GM18520 (cell line): Measurements from ENCODE around the gene IRX5.

Source experiments
- ATAC-seq: cut with Tn5 transposase; IDR thresholded peaks from one replicate; pipeline ENCODE4 v1.9.1; 2021; ENCODE audit not compliant: unreplicated experiment

IRX5 gene

DNA sequence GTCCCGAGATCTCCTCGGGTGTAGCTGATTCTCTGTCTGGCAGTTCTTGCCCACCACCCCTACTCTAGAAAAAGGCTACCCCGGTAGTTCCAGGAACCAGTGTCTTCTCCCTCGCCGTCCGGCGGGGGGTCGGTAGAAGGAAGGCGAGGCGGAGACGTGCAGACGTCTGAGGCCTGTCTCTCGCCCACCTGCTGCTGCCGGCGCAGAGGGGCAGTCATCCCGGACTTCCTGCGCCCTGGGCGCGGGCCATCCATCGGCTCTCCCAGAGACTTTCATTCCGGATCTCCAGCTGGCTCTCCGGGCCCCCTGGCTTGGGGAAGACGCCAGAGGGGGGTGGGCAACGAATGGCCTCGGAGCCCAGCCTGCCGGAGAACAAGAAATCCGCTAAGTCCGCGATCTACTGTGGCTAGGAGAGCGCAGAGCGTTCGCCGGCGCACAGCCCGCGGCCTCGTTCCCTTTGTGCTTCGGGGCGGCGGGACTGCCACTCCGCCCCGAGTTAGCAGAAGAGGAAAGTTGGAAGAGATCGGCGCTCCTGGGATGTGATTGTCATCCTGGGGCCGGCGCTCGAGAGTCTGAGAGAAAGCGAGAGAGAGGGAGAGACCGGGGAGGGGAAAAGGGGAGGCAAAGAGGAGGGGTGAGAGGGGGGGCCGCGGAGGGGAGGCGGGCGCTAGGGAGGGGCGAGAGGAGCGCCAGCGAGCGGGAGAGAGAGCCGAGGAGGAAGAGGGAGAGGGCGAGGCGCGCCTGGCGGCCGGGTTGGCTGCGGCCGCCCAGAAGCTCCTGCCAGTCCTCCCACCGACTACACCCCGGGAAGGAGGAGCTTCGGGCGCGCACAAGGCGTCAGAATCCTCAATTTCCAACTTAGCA, at the start of gene IRX5:
TSS of gene IRX5 (plus strand) at position 861 of the 864 bp plus-strand sequence. CDS start 334 bp downstream, outside the sequence.
- no peak for ATAC-seq

GRCh38 chr16:54882556-54882955, 48.1 kb upstream of the IRX5 start:
- no peak for ATAC-seq

DNA sequence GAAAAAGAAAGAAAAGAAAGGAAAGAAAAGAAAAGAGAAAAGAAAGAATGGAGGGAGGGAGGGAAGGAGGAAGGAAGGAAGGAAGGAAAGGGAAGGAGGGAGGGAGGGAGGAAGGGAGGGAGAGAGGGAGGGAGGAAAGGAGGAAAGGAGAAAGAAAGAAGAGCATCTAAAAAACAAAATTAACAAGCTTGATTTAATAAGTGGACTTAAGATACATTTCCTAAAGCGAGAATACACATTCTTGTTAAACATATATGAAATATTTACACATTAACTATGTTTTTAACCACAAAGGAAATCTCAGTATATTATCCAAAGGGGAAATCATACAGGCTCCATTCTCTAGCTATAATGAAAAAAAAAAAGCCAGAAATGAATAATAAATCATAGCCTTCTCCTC, 47.3 kb upstream of the IRX5 start:
- ATAC-seq: no peak

DNA sequence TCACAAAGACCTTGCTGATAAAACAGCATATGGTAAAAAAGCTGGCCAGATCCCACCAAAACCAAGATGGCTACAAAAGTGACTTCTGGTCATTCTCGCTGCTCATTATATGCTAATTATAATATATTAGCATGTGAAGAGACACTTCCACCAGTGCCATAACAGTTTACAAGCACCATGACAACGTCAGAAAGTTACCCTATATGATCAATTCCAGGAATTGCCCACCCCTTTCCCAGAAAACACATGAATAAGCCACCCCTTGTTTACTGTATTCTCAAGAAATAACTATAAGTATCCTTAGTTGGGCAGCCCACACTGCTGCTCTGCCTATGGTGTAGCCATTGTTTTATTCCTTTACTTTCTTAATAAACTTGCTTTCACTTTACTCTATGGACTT, 44.6 kb upstream of the IRX5 start:
- ATAC-seq: no peak

DNA sequence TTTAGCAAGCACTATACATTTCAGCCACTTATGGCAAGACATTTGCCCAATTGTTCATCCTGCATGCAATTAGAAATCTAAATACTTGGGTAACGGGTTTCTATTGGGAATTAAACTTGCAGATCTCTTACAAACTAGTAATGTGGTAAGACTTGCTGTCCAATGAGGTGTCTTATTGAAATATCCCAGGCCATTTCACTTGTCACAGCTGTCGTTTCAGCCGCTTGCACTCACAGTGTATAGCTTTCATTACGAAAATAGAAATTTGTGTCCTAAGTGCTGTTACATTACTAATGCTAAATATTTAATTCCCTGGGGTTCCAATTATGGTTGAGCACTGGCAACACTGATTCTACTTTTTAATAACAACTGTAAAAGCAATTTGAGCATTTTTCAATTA, 40.3 kb upstream of the IRX5 start:
- ATAC-seq: no peak

DNA sequence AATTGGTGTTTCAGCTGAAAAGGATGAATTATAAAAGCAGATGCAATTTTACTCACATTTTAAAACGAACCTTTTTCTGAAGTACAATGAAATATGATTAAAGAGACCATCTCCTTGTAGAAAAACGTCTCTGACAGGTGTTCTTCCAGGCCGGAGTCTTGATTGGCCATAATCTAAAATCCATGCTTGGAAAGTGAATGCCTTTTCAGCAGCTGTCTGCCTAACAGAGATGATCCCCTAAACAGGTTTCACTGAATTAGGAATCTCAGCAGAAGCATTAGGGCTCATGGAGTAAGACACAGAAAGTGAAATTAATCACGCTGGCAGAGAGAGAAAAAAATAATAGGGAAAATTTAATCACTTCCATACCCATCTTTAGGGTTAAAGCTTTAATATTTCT, 39.3 kb upstream of the IRX5 start:
- ATAC-seq: no peak

- no peak for ATAC-seq
Observed at GRCh38 chr16:54892981-54893380, 37.7 kb upstream of the IRX5 start.

GRCh38 chr16:54897930-54898329, 32.7 kb upstream of the IRX5 start:
- ATAC-seq: no peak

- no peak for ATAC-seq
Observed at GRCh38 chr16:54901606-54902005, 29.1 kb upstream of the IRX5 start.

GRCh38 chr16:54903047-54903446, 27.6 kb upstream of the IRX5 start:
- ATAC-seq: no peak

- no peak for ATAC-seq
Observed at GRCh38 chr16:54911079-54911478, 19.6 kb upstream of the IRX5 start.

GRCh38 chr16:54912720-54913119, 17.9 kb upstream of the IRX5 start:
- ATAC-seq: no peak

GRCh38 chr16:54921206-54921824, 9.3 kb upstream of the IRX5 start:
- no peak for ATAC-seq

- no peak for ATAC-seq
Observed at GRCh38 chr16:54923055-54923473, 7.6 kb upstream of the IRX5 start.

- no peak for ATAC-seq
Observed at GRCh38 chr16:54923988-54924387, 6.7 kb upstream of the IRX5 start.

DNA sequence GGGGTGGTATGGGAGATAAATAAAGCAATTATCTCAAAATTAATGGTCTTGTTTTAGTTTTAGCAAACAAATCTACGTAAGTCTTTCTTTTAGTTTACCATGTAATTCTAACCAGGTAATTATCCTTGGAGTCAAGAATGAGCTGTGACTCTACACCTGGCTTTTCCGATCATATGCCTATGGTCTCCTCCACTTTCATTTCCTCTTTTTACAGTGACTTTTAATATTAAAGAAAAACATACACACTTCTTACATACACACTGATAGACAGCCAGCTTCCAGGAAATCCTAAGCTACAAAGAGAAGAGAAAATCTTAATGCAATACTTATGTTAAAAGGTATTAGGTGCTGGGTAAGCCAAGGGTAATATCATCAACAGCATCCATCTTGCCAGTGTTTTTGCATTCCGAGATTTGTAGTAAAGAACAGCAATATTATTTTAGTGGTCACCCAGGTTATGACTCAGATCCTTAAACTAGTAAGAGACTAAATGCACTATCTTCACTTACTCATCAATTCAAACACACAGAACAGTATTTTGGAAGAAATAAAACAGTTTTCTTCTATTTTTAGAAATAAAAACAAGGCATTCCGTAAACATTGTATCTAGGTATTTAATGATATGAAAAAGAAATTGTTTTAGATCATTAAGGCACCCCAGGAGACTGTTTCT, 4.4 kb upstream of the IRX5 start:
- no peak for ATAC-seq

- ATAC-seq: no peak
Observed at GRCh38 chr16:54927125-54928015, 3.3 kb upstream of the IRX5 start.

- no peak for ATAC-seq
Observed at GRCh38 chr16:54928016-54928356, 2.7 kb upstream of the IRX5 start.

- peak; percentile 41 for ATAC-seq
Observed at GRCh38 chr16:54928411-54929089, 2.1 kb upstream of the IRX5 start.
